PFSK-1 (cell line): ENCODE results near the gene ARTN.

Source experiments
- FOXP2 ChIP-seq: optimal IDR thresholded peaks from 2 replicates; pipeline ENCODE3; 2011; ENCODE audit warnings: borderline replicate concordance, control low read depth, inconsistent platforms; ENCODE audit not compliant: insufficient read depth; ENCODE audit errors: extremely low read length, extremely low read depth
- POLR2AphosphoS5 ChIP-seq: IDR thresholded peaks from 2 replicates; pipeline ENCODE4 v1.6.1; 2012; ENCODE audit warnings: low read depth, mild to moderate bottlenecking, control low read depth, low read length, moderate library complexity
- SIN3A ChIP-seq: IDR thresholded peaks from 2 replicates; pipeline ENCODE4 v1.6.1; 2012; ENCODE audit warnings: mild to moderate bottlenecking, low read length, moderate library complexity, borderline replicate concordance; ENCODE audit not compliant: insufficient read depth
- TAF1 ChIP-seq: IDR thresholded peaks from 2 replicates; pipeline ENCODE4 v1.6.1; 2012; ENCODE audit warnings: low read length, control low read depth, borderline replicate concordance; ENCODE audit not compliant: insufficient read depth
- TF ChIP-seq, protein P1 (sequence below), 2 experiments: IDR thresholded peaks; 2 replicates each; pipeline versions ENCODE4 v1.6.1 to v1.8.0; 2011 to 2012; ENCODE audit warnings: low read depth in 2 of 2, low read length in 2 of 2, control low read depth in 1 of 2, inconsistent platforms in 1 of 2, mild to moderate bottlenecking in 1 of 2, moderate library complexity in 1 of 2; ENCODE audit not compliant: insufficient read depth in 1 of 2

Gene ARTN

DNA sequence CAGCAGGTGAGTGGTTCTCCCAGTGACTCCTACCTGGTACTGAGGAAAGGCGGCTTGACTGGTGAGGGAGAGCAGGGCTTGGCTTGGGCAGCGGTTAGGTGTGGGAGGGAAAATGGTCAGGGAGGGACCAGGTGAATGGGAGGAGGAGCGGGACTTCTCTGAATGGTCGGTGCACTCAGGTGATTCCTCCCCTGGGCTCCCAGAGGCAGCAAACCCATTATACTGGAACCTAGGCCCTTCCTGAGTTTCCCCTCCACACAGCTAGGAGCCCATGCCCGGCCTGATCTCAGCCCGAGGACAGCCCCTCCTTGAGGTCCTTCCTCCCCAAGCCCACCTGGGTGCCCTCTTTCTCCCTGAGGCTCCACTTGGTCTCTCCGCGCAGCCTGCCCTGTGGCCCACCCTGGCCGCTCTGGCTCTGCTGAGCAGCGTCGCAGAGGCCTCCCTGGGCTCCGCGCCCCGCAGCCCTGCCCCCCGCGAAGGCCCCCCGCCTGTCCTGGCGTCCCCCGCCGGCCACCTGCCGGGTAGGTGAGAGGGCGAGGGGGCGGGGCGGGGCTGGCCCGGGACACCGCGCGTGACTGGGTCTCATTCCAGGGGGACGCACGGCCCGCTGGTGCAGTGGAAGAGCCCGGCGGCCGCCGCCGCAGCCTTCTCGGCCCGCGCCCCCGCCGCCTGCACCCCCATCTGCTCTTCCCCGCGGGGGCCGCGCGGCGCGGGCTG is 2.3 kb downstream of the ARTN start:
- TF ChIP-seq, protein P1, sequence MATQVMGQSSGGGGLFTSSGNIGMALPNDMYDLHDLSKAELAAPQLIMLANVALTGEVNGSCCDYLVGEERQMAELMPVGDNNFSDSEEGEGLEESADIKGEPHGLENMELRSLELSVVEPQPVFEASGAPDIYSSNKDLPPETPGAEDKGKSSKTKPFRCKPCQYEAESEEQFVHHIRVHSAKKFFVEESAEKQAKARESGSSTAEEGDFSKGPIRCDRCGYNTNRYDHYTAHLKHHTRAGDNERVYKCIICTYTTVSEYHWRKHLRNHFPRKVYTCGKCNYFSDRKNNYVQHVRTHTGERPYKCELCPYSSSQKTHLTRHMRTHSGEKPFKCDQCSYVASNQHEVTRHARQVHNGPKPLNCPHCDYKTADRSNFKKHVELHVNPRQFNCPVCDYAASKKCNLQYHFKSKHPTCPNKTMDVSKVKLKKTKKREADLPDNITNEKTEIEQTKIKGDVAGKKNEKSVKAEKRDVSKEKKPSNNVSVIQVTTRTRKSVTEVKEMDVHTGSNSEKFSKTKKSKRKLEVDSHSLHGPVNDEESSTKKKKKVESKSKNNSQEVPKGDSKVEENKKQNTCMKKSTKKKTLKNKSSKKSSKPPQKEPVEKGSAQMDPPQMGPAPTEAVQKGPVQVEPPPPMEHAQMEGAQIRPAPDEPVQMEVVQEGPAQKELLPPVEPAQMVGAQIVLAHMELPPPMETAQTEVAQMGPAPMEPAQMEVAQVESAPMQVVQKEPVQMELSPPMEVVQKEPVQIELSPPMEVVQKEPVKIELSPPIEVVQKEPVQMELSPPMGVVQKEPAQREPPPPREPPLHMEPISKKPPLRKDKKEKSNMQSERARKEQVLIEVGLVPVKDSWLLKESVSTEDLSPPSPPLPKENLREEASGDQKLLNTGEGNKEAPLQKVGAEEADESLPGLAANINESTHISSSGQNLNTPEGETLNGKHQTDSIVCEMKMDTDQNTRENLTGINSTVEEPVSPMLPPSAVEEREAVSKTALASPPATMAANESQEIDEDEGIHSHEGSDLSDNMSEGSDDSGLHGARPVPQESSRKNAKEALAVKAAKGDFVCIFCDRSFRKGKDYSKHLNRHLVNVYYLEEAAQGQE (IDR thresholded peaks at IDR 0.05; ENCODE audit: insufficient read depth in 1 of 2, low read depth in 2 of 2, low read length in 2 of 2) = no peak
- no peak for TF ChIP-seq FOXP2
- no peak for TF ChIP-seq TAF1
- TF ChIP-seq POLR2AphosphoS5 = no peak
- TF ChIP-seq SIN3A = no peak

DNA sequence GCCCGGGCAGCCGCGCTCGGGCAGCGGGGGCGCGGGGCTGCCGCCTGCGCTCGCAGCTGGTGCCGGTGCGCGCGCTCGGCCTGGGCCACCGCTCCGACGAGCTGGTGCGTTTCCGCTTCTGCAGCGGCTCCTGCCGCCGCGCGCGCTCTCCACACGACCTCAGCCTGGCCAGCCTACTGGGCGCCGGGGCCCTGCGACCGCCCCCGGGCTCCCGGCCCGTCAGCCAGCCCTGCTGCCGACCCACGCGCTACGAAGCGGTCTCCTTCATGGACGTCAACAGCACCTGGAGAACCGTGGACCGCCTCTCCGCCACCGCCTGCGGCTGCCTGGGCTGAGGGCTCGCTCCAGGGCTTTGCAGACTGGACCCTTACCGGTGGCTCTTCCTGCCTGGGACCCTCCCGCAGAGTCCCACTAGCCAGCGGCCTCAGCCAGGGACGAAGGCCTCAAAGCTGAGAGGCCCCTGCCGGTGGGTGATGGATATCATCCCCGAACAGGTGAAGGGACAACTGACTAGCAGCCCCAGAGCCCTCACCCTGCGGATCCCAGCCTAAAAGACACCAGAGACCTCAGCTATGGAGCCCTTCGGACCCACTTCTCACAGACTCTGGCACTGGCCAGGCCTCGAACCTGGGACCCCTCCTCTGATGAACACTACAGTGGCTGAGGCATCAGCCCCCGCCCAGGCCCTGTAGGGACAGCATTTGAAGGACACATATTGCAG is 3.0 kb downstream of the ARTN start:
- TF ChIP-seq, protein P1 (IDR thresholded peaks at IDR 0.05; ENCODE audit: insufficient read depth in 1 of 2, low read depth in 2 of 2, low read length in 2 of 2) = no peak
- no peak for TF ChIP-seq SIN3A
- no peak for TF ChIP-seq FOXP2
- TF ChIP-seq POLR2AphosphoS5 = no peak
- no peak for TF ChIP-seq TAF1

DNA sequence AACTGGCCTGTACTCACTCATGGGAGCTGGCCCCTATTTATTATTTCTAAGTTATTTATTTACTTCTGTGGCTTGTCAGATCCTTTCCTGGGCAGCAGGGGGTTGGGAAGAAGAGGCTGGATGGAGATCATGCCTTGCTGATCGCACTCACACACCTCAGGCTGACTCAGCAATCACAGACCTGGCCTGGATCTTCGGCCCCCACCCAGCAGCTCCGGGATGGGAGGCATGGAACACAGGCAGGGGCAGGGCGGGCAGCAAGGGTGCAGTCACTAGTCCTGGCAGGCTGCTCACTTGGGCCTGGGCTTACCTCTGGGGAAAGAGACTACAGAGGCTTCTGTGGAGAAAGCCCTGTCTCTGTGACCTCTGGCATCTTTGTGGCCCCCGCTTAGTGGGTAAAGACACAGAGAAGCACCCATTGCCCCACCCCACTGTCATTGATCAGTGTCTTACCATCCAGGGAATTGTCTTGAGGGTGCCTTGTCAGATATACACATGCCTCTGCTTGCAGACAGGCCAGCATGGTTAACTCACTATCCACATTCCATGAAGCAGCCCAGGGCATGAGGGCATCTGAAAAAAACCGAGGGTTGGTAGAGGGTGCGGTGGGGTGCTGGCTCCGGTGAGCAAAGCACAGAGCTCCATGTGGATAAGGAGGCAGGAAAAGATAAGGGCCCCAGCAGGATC is 3.7 kb downstream of the ARTN start:
- TF ChIP-seq TAF1 (no peak), POLR2AphosphoS5 (no peak), SIN3A (no peak), FOXP2 (no peak)
- TF ChIP-seq, protein P1 (IDR thresholded peaks at IDR 0.05; ENCODE audit: insufficient read depth in 1 of 2, low read depth in 2 of 2, low read length in 2 of 2) = no peak

DNA sequence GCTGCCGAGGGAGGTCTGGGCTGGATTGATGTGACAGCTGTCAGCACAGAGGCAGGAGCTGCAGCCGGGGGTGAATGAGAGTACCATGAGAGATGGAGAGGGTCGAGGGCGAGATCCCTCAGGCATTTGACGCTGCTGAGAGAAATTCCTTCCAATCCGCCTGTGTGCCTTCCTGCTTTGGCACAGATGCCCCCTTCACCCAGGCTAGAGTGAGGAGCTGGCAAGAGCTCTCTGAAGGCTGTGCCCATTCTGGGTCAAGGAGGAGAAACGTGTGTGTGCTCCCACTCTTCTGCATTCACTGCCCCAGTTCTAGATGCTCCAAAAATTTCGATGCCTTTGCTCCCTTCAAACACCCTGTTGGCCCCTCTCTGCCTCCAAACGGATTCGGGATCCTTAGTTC is 4.8 kb downstream of the ARTN start:
- TF ChIP-seq, protein P1 (IDR thresholded peaks at IDR 0.05; ENCODE audit: insufficient read depth in 1 of 2, low read depth in 2 of 2, low read length in 2 of 2) = no peak
- no peak for TF ChIP-seq FOXP2
- TF ChIP-seq POLR2AphosphoS5 = no peak
- no peak for TF ChIP-seq TAF1
- no peak for TF ChIP-seq SIN3A
